Endothelial cell of umbilical vein (primary cell): ENCODE data around the gene JMJD8. TPM values are rescaled to one million over a fixed set of nuclear protein-coding genes. Genes with fewer than 3 reads are reported as not detected.

Source experiments
- BruUV-seq: library from RNA; stranded (reverse); fragments of 400-500 nt; replicated peaks from 2 replicates; lab custom pipeline; 2021; lab: Mats Ljungman, UMichigan
- CTCF ChIA-PET: fragments of 300-600, 350-600 bp; sonication (Branson Sonifier 250); formaldehyde crosslinking; loops from one replicate; lab custom pipeline; 2021; ENCODE audit warnings: antibody characterized with exemption, inconsistent platforms; lab: Charles Lee
- POLR2A ChIA-PET: fragments of 300-600, 350-600 bp; sonication (Branson Sonifier 250); formaldehyde crosslinking; loops from one replicate; lab custom pipeline; 2021; ENCODE audit warnings: antibody characterized with exemption, inconsistent platforms; lab: Charles Lee
- DNase-seq: peaks from one replicate; pipeline ENCODE4 v3.0.0-alpha.2; 2011; ENCODE audit warnings: low read depth, low spot score
- FAIRE-seq: peaks from 2 replicates; lab custom pipeline; 2011; peaks lifted over from hg19 to GRCh38; lab: Jason Lieb, UNC
- H2AFZ ChIP-seq: 2 replicates; pipeline ENCODE4 v1.6.0; 2012; ENCODE audit warnings: low read depth, low read length, control low read depth, inconsistent platforms
- H3K27ac ChIP-seq: 2 replicates; pipeline ENCODE4 v1.5.1; 2011; ENCODE audit warnings: low read depth, mild to moderate bottlenecking, control low read depth, low read length, moderate library complexity; ENCODE audit not compliant: insufficient read depth
- H3K27me3 ChIP-seq, 2 experiments: 2 replicates each; pipeline versions ENCODE4 v1.6.0 to v1.6.1; 2011; ENCODE audit warnings: low read length in 2 of 2, mixed read lengths in 1 of 2; ENCODE audit not compliant: control insufficient read depth in 2 of 2, insufficient read depth in 2 of 2
- H3K36me3 ChIP-seq, 2 experiments: 2 replicates in 1 of 2; 3 replicates in 1 of 2; pipeline ENCODE4 v1.5.1; 2011; ENCODE audit warnings: low read length in 2 of 2, mild to moderate bottlenecking in 1 of 2, moderate library complexity in 1 of 2; ENCODE audit not compliant: control insufficient read depth in 2 of 2, insufficient read depth in 2 of 2; ENCODE audit errors: extremely low read depth in 1 of 2
- H3K4me1 ChIP-seq: 3 replicates; pipeline ENCODE4 v1.5.1; 2011; ENCODE audit warnings: mild to moderate bottlenecking, low read length; ENCODE audit not compliant: control insufficient read depth, insufficient read depth; ENCODE audit errors: extremely low read depth
- H3K4me2 ChIP-seq: 2 replicates; pipeline ENCODE4 v1.6.1; 2011; ENCODE audit warnings: low read length, control low read depth, mixed read lengths; ENCODE audit not compliant: insufficient read depth
- H3K4me3 ChIP-seq, 3 experiments: fragments of 200-600 bp in 1 of 3; sonication (generic), shearing (Covaris generic) in 1 of 3; replicated peaks in 1 of 3; 2 replicates each; pipeline ENCODE4 v1.5.1; 2011 to 2016; ENCODE audit warnings: control low read depth in 3 of 3, low read length in 3 of 3, mild to moderate bottlenecking in 2 of 3, inconsistent platforms in 1 of 3, low read depth in 1 of 3, moderate library complexity in 1 of 3; ENCODE audit not compliant: insufficient read depth in 1 of 3
- H3K79me2 ChIP-seq: 2 replicates; pipeline ENCODE4 v1.6.0; 2012; ENCODE audit warnings: low read length, inconsistent platforms; ENCODE audit not compliant: control insufficient read depth, insufficient read depth
- H3K9ac ChIP-seq: replicated peaks from 2 replicates; pipeline ENCODE3; 2011; ENCODE audit warnings: low read length, control low read depth; ENCODE audit not compliant: insufficient read depth; ENCODE audit errors: extremely low read depth
- H3K9me1 ChIP-seq: replicated peaks from 3 replicates; pipeline ENCODE4 v1.6.0; 2011; ENCODE audit warnings: mild to moderate bottlenecking, low read length; ENCODE audit not compliant: control insufficient read depth, insufficient read depth; ENCODE audit errors: extremely low read depth
- H3K9me3 ChIP-seq: replicated peaks from 2 replicates; pipeline ENCODE4 v1.5.1; 2012; ENCODE audit warnings: low read length, inconsistent platforms; ENCODE audit not compliant: control insufficient read depth, insufficient read depth
- H4K20me1 ChIP-seq: replicated peaks from 2 replicates; pipeline ENCODE3; 2011; ENCODE audit warnings: mild to moderate bottlenecking, low read length; ENCODE audit not compliant: control insufficient read depth, insufficient read depth; ENCODE audit errors: extremely low read depth
- EZH2 ChIP-seq: IDR thresholded peaks from 2 replicates; pipeline ENCODE4 v1.6.1; 2012; ENCODE audit warnings: borderline replicate concordance, low read depth, mild to moderate bottlenecking, moderate library complexity, low read length, inconsistent platforms; ENCODE audit not compliant: severe bottlenecking
- GATA2 ChIP-seq: IDR thresholded peaks from 2 replicates; pipeline ENCODE4 v1.7.0; 2011; ENCODE audit warnings: low read depth, mild to moderate bottlenecking, moderate library complexity, mixed read lengths, low read length; ENCODE audit not compliant: insufficient read length, insufficient read depth
- JUN ChIP-seq: IDR thresholded peaks from 2 replicates; pipeline ENCODE4 v1.6.1; 2011; ENCODE audit warnings: borderline replicate concordance, low read depth; ENCODE audit not compliant: insufficient read length, insufficient read depth
- MYC ChIP-seq: IDR thresholded peaks from one replicate; pipeline ENCODE4 v1.6.1; 2011; ENCODE audit warnings: mild to moderate bottlenecking, low read depth, low read length
- POLR2A ChIP-seq: IDR thresholded peaks from 2 replicates; pipeline ENCODE4 v1.6.1; 2012; ENCODE audit warnings: low read depth, mild to moderate bottlenecking, control low read depth, low read length
- POLR2AphosphoS5 ChIP-seq: IDR thresholded peaks from 2 replicates; pipeline ENCODE4 v1.6.1; 2012; ENCODE audit warnings: low read depth, mild to moderate bottlenecking, control low read depth, low read length, moderate library complexity; ENCODE audit not compliant: insufficient read depth
- dilution Hi-C: fragments of 300-500 bp; cut with MboI; formaldehyde crosslinking; loops from one replicate; pipeline ENCODE4 v1.15.0; 2019; ENCODE audit warnings: low sequenced_read_pairs; ENCODE audit not compliant: extremely low pct_ligation_motif_present
- intact Hi-C: fragments of 100-400 bp; cut with micrococcal nuclease; formaldehyde crosslinking; loops from one replicate; pipeline ENCODE4 v1.10.0; 2022
- polyA plus RNA-seq, 4 experiments: library from polyadenylated mRNA; depleted of rRNA in 3 of 4; stranded (reverse) in 3 of 4; unstranded in 1 of 4; fragments of >200 nt; gene quantifications; 2 replicates each; pipeline versions ENCODE4 v1.2.1 to v1.2.3, GENCODE V29; 2011 to 2012; ENCODE audit warnings: missing spikeins in 1 of 4
- total RNA-seq: library from RNA; stranded (reverse); gene quantifications from 2 replicates; pipeline ENCODE4 v1.2.3, GENCODE V29; 2021
- TF ChIP-seq, protein P1 (sequence below): IDR thresholded peaks from 2 replicates; pipeline ENCODE4 v1.6.1; 2011; ENCODE audit not compliant: insufficient read depth, insufficient read length
- TF ChIP-seq, protein P2 (sequence below), 2 donors: IDR thresholded peaks; 1 replicate in 1 of 2; 2 replicates in 1 of 2; pipeline ENCODE4 v1.5.1; 2011; ENCODE audit warnings: low read length in 2 of 2, mild to moderate bottlenecking in 2 of 2, moderate library complexity in 2 of 2, control low read depth in 1 of 2, inconsistent platforms in 1 of 2, low read depth in 1 of 2; ENCODE audit not compliant: insufficient read depth in 1 of 2; ENCODE audit errors: extremely low read depth in 1 of 2

JMJD8 gene
- total and polyA plus RNA-seq, 2 donors (not counting 3 experiments of a cell fraction or from before 2014, with no cell fraction given): 55.1 to 102 TPM

DNA sequence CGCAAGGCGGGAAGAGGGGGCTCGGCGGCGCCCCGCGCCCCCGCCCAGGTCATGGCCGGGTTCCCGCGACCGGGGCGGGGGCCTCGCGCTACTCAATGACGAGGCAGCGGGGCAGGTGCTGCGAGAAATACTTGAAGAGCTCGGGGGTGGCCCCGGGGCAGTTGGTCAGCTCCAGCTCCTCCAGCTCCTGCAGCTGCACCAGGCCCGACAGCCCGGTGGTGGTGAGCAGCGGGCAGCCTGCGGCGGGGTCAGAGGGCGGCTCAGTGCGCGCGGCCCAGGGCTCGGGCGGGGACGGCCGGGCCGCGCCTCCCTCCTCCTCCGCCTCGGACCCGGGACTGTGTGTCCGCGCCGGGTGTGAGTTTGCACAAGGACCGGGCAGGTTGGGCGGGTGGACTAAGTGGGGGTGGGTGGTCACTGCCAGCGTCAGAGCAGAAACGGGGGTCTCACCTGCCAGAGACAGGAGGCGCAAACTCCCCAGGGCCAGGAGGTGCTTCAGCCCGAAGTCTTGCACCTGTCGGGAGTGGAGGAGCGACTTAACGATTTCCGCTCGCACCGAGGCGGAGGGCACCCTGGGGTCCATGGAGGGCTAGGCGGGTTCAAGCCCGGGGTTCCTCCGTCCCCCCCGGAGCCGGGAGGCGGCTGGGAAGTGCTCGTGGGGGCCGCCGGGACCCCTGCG is 10.2 kb upstream of the JMJD8 start:
- BruUV-seq: no TSS peak
- no peak for TF ChIP-seq JUN
- TF ChIP-seq, protein P1, sequence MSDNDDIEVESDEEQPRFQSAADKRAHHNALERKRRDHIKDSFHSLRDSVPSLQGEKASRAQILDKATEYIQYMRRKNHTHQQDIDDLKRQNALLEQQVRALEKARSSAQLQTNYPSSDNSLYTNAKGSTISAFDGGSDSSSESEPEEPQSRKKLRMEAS: no peak
- TF ChIP-seq, protein P2, sequence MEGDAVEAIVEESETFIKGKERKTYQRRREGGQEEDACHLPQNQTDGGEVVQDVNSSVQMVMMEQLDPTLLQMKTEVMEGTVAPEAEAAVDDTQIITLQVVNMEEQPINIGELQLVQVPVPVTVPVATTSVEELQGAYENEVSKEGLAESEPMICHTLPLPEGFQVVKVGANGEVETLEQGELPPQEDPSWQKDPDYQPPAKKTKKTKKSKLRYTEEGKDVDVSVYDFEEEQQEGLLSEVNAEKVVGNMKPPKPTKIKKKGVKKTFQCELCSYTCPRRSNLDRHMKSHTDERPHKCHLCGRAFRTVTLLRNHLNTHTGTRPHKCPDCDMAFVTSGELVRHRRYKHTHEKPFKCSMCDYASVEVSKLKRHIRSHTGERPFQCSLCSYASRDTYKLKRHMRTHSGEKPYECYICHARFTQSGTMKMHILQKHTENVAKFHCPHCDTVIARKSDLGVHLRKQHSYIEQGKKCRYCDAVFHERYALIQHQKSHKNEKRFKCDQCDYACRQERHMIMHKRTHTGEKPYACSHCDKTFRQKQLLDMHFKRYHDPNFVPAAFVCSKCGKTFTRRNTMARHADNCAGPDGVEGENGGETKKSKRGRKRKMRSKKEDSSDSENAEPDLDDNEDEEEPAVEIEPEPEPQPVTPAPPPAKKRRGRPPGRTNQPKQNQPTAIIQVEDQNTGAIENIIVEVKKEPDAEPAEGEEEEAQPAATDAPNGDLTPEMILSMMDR (IDR thresholded peaks at IDR 0.05; ENCODE audit: extremely low read depth in 1 of 2, insufficient read depth in 1 of 2, low read depth in 1 of 2, low read length in 2 of 2): no peak
- no peak for TF ChIP-seq GATA2
- TF ChIP-seq MYC: no peak
- peak; percentile 94 for TF ChIP-seq EZH2
- no peak for TF ChIP-seq POLR2AphosphoS5
- no peak for TF ChIP-seq POLR2A
- no peaks in the 10 kb centered on the region for H3K9me1 ChIP-seq
- no peaks in the 10 kb centered on the region for H3K79me2 ChIP-seq
- no peak overlapping the region for H3K27ac ChIP-seq
- H3K4me3 ChIP-seq: no peak overlapping the region
- POLR2A ChIA-PET: no interaction called here
- H3K27me3 ChIP-seq: peaks cover 32 to 34% of the 10 kb centered on the region in 2 experiments
- no peak overlapping the region for H3K9ac ChIP-seq
- no peaks in the 10 kb centered on the region for H3K36me3 ChIP-seq
- intact Hi-C loops: no loop called here
- H3K9me3 ChIP-seq: no peaks in the 10 kb centered on the region
- no peak overlapping the region for H3K4me2 ChIP-seq
- H4K20me1 ChIP-seq: no peaks in the 10 kb centered on the region
- FAIRE-seq: no peak
- H3K4me1 ChIP-seq: peaks cover 5% of the 10 kb centered on the region
- CTCF ChIA-PET: no interaction called here
- no peak for DNase-seq
- dilution Hi-C loops: no loop called here
- H2AFZ ChIP-seq: no peak overlapping the region
